Measurements from ENCODE around the gene TAS2R43. TPM values are rescaled to one million over a fixed set of nuclear protein-coding genes. Genes with fewer than 3 reads are reported as not detected.
"Not testable (repeated sequence)": the region's sequence is repeated elsewhere in the genome, so short reads cannot be mapped to it uniquely, and the experiment has no call there.

The TAS2R43 gene, protein sequence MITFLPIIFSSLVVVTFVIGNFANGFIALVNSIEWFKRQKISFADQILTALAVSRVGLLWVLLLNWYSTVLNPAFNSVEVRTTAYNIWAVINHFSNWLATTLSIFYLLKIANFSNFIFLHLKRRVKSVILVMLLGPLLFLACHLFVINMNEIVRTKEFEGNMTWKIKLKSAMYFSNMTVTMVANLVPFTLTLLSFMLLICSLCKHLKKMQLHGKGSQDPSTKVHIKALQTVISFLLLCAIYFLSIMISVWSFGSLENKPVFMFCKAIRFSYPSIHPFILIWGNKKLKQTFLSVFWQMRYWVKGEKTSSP
- total RNA-seq = 1 to 10 TPM; 1.0 to 6.6 TPM

GRCh38 chr12:11092128-11092527 is at the start of gene TAS2R43:
Gene TAS2R43 (minus strand): TSS chr12:11092313. CDS start chr12:11092229, 84 bp downstream.
- peaks cover 11% of the 10 kb centered on the region for H3K36me3 Mint-ChIP-seq
- ATAC-seq (no peak), DNase-seq (ENCODE audit: low spot score) (no peak)
- no peaks in the 10 kb centered on the region for H3K27me3 Mint-ChIP-seq
- no peak within 1 kb of the TSS for H3K27ac Mint-ChIP-seq
- H3K9me3 Mint-ChIP-seq = no peaks in the 10 kb centered on the region
- H3K4me3 Mint-ChIP-seq = no peak within 1 kb of the TSS
- peaks cover 0 to 4% of the 10 kb centered on the region in 2 donors for H3K4me1 Mint-ChIP-seq (ENCODE audit: low read depth in 2 of 2)

GRCh38 chr12:11136075-11136474 is 44.0 kb upstream of the TAS2R43 start:
- Mint-ChIP-seq H3K4me3 (no peak overlapping the region), H3K27me3 (no peaks in the 10 kb centered on the region), H3K4me1 (ENCODE audit: low read depth in 2 of 2) (peaks cover 18 to 28% of the 10 kb centered on the region in 2 donors), H3K36me3 (no peaks in the 10 kb centered on the region), H3K9me3 (no peaks in the 10 kb centered on the region), H3K27ac (no peak overlapping the region)
- no peak for DNase-seq (ENCODE audit: low spot score)
- ATAC-seq = no peak

DNA sequence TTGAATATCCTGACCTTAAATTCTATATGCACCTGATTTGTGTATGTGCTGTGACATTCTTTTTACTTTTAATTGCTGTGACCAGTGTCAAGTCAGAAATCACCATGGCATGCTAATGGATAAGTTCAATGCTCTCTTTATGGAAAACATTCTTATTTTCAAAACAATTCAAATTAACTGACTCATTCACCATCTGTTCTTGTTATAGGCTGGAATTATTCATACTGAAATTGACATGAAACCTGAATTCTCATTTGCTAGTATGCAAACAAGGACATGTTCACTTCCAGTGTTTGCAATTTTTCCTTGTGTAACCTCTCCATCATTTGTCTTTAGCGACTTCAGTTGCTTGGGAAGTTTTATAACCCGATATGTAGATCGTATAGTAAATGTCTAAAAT is 42.2 kb upstream of the TAS2R43 start, which contains the start of gene TAS2R30:
TAS2R30 (minus strand) TSS at position 340 of the 400 bp plus-strand sequence. CDS start 400 bp downstream, outside the sequence.
- H3K36me3 Mint-ChIP-seq = no peaks in the 10 kb centered on the region
- peaks cover 18 to 28% of the 10 kb centered on the region in 2 donors for H3K4me1 Mint-ChIP-seq (ENCODE audit: low read depth in 2 of 2)
- ATAC-seq = no peak
- no peak within 1 kb of the TSS for H3K27ac Mint-ChIP-seq
- H3K4me3 Mint-ChIP-seq = no peak within 1 kb of the TSS
- DNase-seq (ENCODE audit: low spot score) = no peak
- H3K27me3 Mint-ChIP-seq = no peaks in the 10 kb centered on the region
- H3K9me3 Mint-ChIP-seq = no peaks in the 10 kb centered on the region

DNA sequence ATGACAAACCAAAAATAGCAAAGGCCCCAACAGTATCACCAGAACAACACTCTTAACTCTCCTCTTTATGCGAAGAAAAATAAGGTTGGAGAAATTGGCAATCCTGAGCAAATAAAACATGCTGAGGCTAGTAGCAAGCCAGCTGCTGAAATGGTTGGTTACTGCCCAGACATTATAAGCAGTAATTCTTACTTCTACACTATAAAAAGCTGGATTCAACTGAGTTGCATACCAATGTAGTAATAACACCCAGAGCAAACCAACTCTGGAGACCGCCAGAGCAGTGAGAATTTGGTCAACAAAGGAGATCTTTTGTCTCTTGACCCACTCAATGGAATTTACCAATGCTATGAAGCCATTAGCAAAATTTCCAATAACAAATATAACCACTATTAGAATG is 41.7 kb upstream of the TAS2R43 start:
- no peak for DNase-seq (ENCODE audit: low spot score)
- no peaks in the 10 kb centered on the region for H3K27me3 Mint-ChIP-seq
- no peak overlapping the region for H3K4me3 Mint-ChIP-seq
- no peak overlapping the region for H3K27ac Mint-ChIP-seq
- no peaks in the 10 kb centered on the region for H3K36me3 Mint-ChIP-seq
- peaks cover 18 to 28% of the 10 kb centered on the region in 2 donors for H3K4me1 Mint-ChIP-seq (ENCODE audit: low read depth in 2 of 2)
- no peaks in the 10 kb centered on the region for H3K9me3 Mint-ChIP-seq
- no peak for ATAC-seq

DNA sequence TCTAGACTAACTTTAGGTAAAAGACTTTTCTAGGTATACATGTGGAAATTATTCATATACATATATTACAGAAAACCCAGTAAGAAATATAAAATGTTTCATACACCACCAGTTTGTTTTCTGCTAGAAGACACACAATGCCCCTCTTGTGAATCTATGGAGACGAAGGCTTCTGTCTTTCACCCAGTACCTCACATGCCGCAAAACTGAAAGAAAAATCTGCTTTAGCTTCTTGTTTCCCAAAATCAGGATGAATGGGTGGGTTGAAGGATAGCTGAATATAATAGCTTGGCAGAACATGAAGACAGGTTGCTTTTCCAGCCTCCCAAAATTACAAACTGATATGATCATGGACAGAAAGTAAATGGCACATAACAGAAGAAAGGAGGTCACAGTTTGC is 41.0 kb upstream of the TAS2R43 start:
- ATAC-seq (no peak), DNase-seq (ENCODE audit: low spot score) (no peak)
- Mint-ChIP-seq H3K9me3 (no peaks in the 10 kb centered on the region), H3K4me1 (ENCODE audit: low read depth in 2 of 2) (peaks cover 18 to 28% of the 10 kb centered on the region in 2 donors), H3K27ac (no peak overlapping the region), H3K36me3 (no peaks in the 10 kb centered on the region), H3K4me3 (no peak overlapping the region), H3K27me3 (no peaks in the 10 kb centered on the region)

DNA sequence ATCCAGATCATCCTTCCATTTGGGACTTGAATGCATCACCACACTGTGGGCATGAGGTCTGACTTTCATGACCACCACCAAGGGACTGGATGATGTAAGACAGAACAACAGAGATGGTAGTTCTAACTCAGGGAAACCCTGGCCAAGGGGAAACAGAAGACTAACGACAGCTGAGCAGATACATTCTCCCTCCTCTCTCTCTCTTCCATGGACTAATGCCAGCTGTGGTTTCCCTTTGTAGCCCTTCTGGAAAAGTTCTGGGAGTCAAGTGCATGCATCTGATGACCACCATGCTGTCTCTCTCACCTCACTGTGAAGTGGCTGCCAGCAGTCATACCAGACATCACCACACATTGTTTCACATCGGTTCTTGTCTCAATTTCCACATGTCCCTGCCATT is 38.9 kb upstream of the TAS2R43 start:
- Mint-ChIP-seq H3K27me3 (no peaks in the 10 kb centered on the region), H3K36me3 (no peaks in the 10 kb centered on the region), H3K4me1 (ENCODE audit: low read depth in 2 of 2) (peaks cover 16 to 18% of the 10 kb centered on the region in 2 donors), H3K9me3 (no peaks in the 10 kb centered on the region), H3K4me3 (no peak overlapping the region), H3K27ac (no peak overlapping the region)
- DNase-seq (ENCODE audit: low spot score) (no peak), ATAC-seq (no peak)

DNA sequence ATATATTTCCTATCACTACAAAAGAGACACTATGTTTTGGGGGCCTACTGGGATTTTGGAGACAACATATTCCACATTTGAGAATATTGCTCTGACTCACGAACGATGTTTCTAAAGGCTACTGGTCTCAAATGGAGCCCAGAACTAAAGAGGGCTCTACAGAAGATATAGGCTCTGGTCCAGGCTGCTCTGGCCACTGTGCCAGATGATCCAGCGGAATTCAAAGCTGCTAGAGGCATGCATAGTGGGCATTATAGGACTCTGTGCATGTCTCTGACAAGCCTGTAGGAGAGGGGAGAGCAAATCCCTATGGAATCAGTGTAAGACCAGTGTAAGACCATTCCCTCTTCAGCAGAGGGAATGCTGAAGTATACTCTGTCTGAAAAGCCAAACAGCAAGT is 38.3 kb upstream of the TAS2R43 start:
- DNase-seq (ENCODE audit: low spot score) = no peak
- H3K4me1 Mint-ChIP-seq (ENCODE audit: low read depth in 2 of 2) = peaks cover 13 to 18% of the 10 kb centered on the region in 2 donors
- H3K27ac Mint-ChIP-seq = no peak overlapping the region
- H3K4me3 Mint-ChIP-seq = no peak overlapping the region
- H3K36me3 Mint-ChIP-seq = no peaks in the 10 kb centered on the region
- no peak for ATAC-seq
- no peaks in the 10 kb centered on the region for H3K9me3 Mint-ChIP-seq
- H3K27me3 Mint-ChIP-seq = no peaks in the 10 kb centered on the region

GRCh38 chr12:11114130-11114529 is 22.0 kb upstream of the TAS2R43 start:
- Mint-ChIP-seq H3K4me1 (ENCODE audit: low read depth in 2 of 2) (peaks cover 54 to 59% of the 10 kb centered on the region in 2 donors), H3K36me3 (peaks cover 69% of the 10 kb centered on the region)
- DNase-seq (ENCODE audit: low spot score); H3K4me3 Mint-ChIP-seq; ATAC-seq; H3K27me3 Mint-ChIP-seq; H3K27ac Mint-ChIP-seq; H3K9me3 Mint-ChIP-seq: not testable (repeated sequence)

GRCh38 chr12:11111213-11111612 is 19.1 kb upstream of the TAS2R43 start:
- not testable (repeated sequence) for H3K27ac Mint-ChIP-seq; DNase-seq (ENCODE audit: low spot score); ATAC-seq; H3K27me3 Mint-ChIP-seq; H3K9me3 Mint-ChIP-seq
- Mint-ChIP-seq H3K4me3 (peak overlapping the region; percentile 26), H3K36me3 (peaks cover 65% of the 10 kb centered on the region), H3K4me1 (ENCODE audit: low read depth in 2 of 2) (peaks cover 56 to 61% of the 10 kb centered on the region in 2 donors)

- no peak overlapping the region for H3K4me3 Mint-ChIP-seq
- peak overlapping the region in 1 of 2 donors; percentile 40 for H3K27ac Mint-ChIP-seq
- peaks cover 8% of the 10 kb centered on the region for H3K9me3 Mint-ChIP-seq
- ATAC-seq (no peak), DNase-seq (ENCODE audit: low spot score) (no peak)
- H3K36me3 Mint-ChIP-seq = peaks cover 63% of the 10 kb centered on the region
- H3K4me1 Mint-ChIP-seq (ENCODE audit: low read depth in 2 of 2) = peaks cover 44 to 49% of the 10 kb centered on the region in 2 donors
- H3K27me3 Mint-ChIP-seq = no peaks in the 10 kb centered on the region
These were observed 16.7 kb upstream of the TAS2R43 start for GRCh38 chr12:11108862-11109261.

- Mint-ChIP-seq H3K27me3 (no peaks in the 10 kb centered on the region), H3K27ac (no peak overlapping the region), H3K4me3 (no peak overlapping the region), H3K36me3 (peaks cover 58% of the 10 kb centered on the region), H3K4me1 (ENCODE audit: low read depth in 2 of 2) (peaks cover 33 to 40% of the 10 kb centered on the region in 2 donors), H3K9me3 (peaks cover 8% of the 10 kb centered on the region)
- no peak for DNase-seq (ENCODE audit: low spot score)
- ATAC-seq = no peak
These were observed 15.6 kb upstream of the TAS2R43 start for GRCh38 chr12:11107719-11108118.

- Mint-ChIP-seq H3K36me3 (peaks cover 48% of the 10 kb centered on the region), H3K9me3 (peaks cover 5% of the 10 kb centered on the region), H3K4me3 (no peak overlapping the region)
These were observed 14.2 kb upstream of the TAS2R43 start for GRCh38 chr12:11106288-11106687.

DNA sequence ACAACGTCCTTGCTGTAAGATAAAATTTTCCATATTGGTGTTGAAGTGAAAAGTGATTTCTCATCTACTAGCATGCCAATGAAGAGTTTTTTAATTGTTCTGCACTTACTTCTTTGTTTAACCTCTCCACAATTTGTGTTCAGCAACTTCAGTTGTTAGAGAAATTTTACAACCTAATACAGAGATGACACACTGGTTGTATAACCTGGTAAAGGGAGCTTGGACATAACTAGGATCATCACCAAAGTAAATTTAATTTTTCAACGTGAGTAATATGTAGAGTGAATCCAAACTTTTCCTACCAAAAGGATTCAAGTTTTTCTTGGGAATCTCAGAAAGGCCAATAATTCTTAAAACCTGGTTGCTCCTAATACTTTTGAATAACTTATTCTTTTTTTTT is 13.4 kb upstream of the TAS2R43 start:
- peaks cover 3% of the 10 kb centered on the region for H3K9me3 Mint-ChIP-seq
- peaks cover 41% of the 10 kb centered on the region for H3K36me3 Mint-ChIP-seq
- no peak overlapping the region for H3K4me3 Mint-ChIP-seq
- DNase-seq (ENCODE audit: low spot score) = no peak
- H3K4me1 Mint-ChIP-seq (ENCODE audit: low read depth in 2 of 2) = peaks cover 17 to 24% of the 10 kb centered on the region in 2 donors
- no peak for ATAC-seq
- no peak overlapping the region for H3K27ac Mint-ChIP-seq
- H3K27me3 Mint-ChIP-seq = no peaks in the 10 kb centered on the region

More at GRCh38 chr12:11106288-11106687, 14.2 kb upstream of the TAS2R43 start:
- DNase-seq (ENCODE audit: low spot score) = no peak
- Mint-ChIP-seq H3K27ac (no peak overlapping the region), H3K27me3 (no peaks in the 10 kb centered on the region), H3K4me1 (ENCODE audit: low read depth in 2 of 2) (peaks cover 25 to 31% of the 10 kb centered on the region in 2 donors)
- ATAC-seq = no peak

GRCh38 chr12:11094910-11095309 is 2.8 kb upstream of the TAS2R43 start:
- peaks cover 16% of the 10 kb centered on the region for H3K36me3 Mint-ChIP-seq
- not testable (repeated sequence) for H3K4me3 Mint-ChIP-seq; H3K4me1 Mint-ChIP-seq (ENCODE audit: low read depth in 2 of 2); H3K9me3 Mint-ChIP-seq; H3K27me3 Mint-ChIP-seq; DNase-seq (ENCODE audit: low spot score); H3K27ac Mint-ChIP-seq
- ATAC-seq = peak in 1 of 2 donors; percentile 70
